Muscle layer of colon (tissue), 2 donors: ENCODE data around the gene UPK1A.
"Not testable (repeated sequence)": the region's sequence is repeated elsewhere in the genome, so short reads cannot be mapped to it uniquely, and the experiment has no call there.

Source experiments
- H3K27ac ChIP-seq: one replicate; pipeline ENCODE4 v1.7.0; 2013; ENCODE audit warnings: low read depth, mild to moderate bottlenecking, low read length, moderate library complexity
- H3K27me3 ChIP-seq, 2 donors: one replicate each; pipeline ENCODE4 v1.7.0; 2013; ENCODE audit warnings: low read length in 2 of 2, mild to moderate bottlenecking in 2 of 2; ENCODE audit not compliant: insufficient read depth in 2 of 2, control insufficient read depth in 1 of 2
- H3K36me3 ChIP-seq: one replicate; pipeline ENCODE4 v1.7.0; 2013; ENCODE audit warnings: mild to moderate bottlenecking, low read length; ENCODE audit not compliant: insufficient read depth
- H3K4me1 ChIP-seq: one replicate; pipeline ENCODE4 v1.7.0; 2013; ENCODE audit warnings: mild to moderate bottlenecking, low read length; ENCODE audit not compliant: insufficient read depth
- H3K4me3 ChIP-seq, 2 donors: one replicate each; pipeline ENCODE4 v1.7.0; 2013; ENCODE audit warnings: low read length in 2 of 2, low read depth in 1 of 2, mild to moderate bottlenecking in 1 of 2, moderate library complexity in 1 of 2
- H3K9ac ChIP-seq: one replicate; pipeline ENCODE4 v1.7.0; 2013; ENCODE audit warnings: low read length
- H3K9me3 ChIP-seq: one replicate; pipeline ENCODE4 v1.7.0; 2013; ENCODE audit warnings: mild to moderate bottlenecking, low read length
- donor health status: abdominal sarcoma.
- donor health status: Adenocarcinoma of cecum.

The UPK1A gene

DNA sequence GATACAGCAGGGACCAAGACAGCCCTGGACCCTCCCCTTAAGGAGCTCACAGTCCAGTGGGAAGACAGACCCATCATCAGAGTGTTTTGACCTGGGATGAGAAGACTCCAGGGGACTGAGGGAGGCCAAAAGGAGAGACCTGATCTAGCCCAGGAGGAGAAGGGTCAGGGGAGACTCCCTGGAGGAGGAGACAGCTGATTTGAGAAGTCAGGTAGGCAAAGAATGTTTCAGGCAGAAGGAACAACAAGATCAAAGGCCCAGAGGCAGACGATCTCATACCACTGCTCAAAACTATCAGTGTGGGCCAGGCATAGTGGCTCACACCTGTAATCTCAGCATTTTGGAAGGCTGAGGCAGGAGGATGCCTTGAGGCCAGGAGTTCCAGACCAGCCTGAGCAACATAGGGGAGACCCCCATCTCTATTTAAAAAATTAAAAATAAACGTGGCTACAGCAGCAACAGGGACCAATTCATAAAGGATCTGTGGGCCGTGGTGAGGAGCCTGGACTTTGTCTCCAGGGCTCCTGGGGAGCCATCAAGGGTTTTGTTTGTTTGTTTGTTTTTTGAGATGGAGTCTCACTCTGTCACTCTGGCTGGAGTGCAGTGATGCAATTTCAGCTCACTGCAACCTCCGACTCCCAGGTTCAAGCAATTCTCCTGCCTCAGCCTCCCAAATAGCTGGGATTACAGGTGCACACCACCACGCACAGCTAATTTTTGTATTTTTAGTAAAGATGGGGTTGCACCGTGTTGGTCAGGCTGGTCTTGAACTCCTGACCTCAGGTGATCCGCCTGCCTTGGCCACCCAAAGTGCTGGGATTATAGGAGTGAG lies 20.4 kb upstream of the UPK1A start:
- no peak overlapping the region for H3K4me3 ChIP-seq
- no peak overlapping the region for H3K27ac ChIP-seq
- no peak overlapping the region for H3K9ac ChIP-seq
- no peaks in the 10 kb centered on the region for H3K9me3 ChIP-seq
- peaks cover 19% of the 10 kb centered on the region for H3K4me1 ChIP-seq
- peaks cover 8% of the 10 kb centered on the region for H3K36me3 ChIP-seq
- no peaks in the 10 kb centered on the region for H3K27me3 ChIP-seq

DNA sequence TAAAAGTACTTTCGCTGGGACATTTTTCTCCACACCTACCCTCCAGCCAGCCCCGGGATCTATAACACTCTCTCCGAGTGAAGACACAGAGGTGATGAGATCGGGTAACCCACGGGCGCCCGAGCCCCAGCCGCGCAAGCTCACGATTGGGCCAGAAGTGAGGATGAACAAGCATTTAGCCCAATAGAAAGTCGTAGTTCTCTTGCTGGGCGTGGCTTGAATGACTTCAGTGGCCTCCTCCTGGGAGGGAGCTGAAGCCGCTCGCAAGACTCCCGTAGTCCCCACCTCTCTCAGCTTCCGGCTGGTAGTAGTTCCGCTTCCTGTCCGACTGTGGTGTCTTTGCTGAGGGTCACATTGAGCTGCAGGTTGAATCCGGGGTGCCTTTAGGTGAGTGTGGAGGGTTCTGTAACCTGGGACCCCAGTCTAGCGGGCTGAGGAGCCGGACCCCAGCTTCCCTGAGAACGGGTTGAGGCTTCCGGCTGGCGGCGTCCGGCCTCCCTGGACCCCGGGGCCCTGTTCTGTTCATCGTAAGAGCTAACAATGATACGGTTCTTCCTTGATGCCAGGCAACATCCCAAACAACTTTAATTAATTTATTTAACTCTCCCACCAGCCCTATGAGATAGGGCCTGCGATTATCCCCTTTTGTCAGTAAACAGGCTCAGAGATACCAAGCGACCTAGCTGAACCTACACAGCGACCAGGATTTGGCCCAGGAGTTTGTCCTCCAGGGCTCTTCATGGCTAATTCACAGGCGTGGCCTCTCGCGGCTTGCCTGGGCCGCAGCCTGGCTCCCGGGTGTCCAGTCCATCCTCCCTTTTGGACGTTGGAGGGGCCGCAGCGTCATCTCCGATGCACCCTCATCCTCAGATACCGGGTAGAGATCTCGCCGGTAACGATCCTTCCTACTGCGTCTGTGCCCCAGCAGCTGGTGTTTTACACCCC lies 18.0 kb upstream of the UPK1A start, which contains the start of gene COX6B1:
TSS of gene COX6B1 (plus strand) at position 307 of the 945 bp plus-strand sequence. CDS start 2,921 bp downstream, outside the sequence.
- Histone ChIP-seq H3K4me1 (peaks cover 12% of the 10 kb centered on the region), H3K27ac (peak within 1 kb of the TSS; percentile 90), H3K9me3 (no peaks in the 10 kb centered on the region), H3K4me3 (peak within 1 kb of the TSS; percentile 60 to 88), H3K9ac (peak within 1 kb of the TSS; percentile 93), H3K36me3 (peaks cover 8% of the 10 kb centered on the region), H3K27me3 (no peaks in the 10 kb centered on the region)

GRCh38 chr19:35650581-35650980 lies 15.7 kb upstream of the UPK1A start:
- H3K36me3 ChIP-seq = peaks cover 25% of the 10 kb centered on the region
- H3K4me1 ChIP-seq = peaks cover 12% of the 10 kb centered on the region
- H3K9me3 ChIP-seq = no peaks in the 10 kb centered on the region
- H3K9ac ChIP-seq = no peak overlapping the region
- H3K27me3 ChIP-seq = no peaks in the 10 kb centered on the region
- H3K4me3 ChIP-seq = no peak overlapping the region
- H3K27ac ChIP-seq = no peak overlapping the region

DNA sequence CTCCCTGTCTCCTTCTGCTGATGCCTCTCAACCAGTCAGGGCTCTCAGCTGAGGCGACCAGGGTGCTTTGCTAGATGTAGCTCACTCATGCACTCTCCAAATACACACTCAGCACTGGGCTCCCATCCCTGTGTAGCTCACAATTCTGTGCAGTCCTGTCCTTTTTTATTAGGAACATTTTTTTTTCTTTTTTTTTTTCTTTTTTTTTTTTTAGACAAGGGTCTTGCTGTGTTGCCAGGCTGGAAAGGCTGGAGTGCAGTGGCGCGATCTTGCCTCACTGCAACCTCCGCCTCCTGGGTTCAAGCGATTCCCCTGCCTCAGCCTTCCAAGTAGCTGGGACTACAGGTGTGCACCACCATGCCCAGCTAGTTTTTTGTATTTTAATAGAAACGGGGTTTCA lies 11.5 kb upstream of the UPK1A start:
- not testable (repeated sequence) for H3K9me3 ChIP-seq, H3K9ac ChIP-seq, H3K27me3 ChIP-seq, H3K4me1 ChIP-seq, H3K4me3 ChIP-seq, H3K27ac ChIP-seq
- H3K36me3 ChIP-seq = peaks cover 55% of the 10 kb centered on the region

GRCh38 chr19:35655600-35655999 lies 10.7 kb upstream of the UPK1A start:
- Histone ChIP-seq H3K27ac (no peak overlapping the region), H3K36me3 (peaks cover 53% of the 10 kb centered on the region), H3K4me3 (no peak overlapping the region), H3K9me3 (no peaks in the 10 kb centered on the region), H3K4me1 (no peaks in the 10 kb centered on the region), H3K27me3 (no peaks in the 10 kb centered on the region), H3K9ac (no peak overlapping the region)

DNA sequence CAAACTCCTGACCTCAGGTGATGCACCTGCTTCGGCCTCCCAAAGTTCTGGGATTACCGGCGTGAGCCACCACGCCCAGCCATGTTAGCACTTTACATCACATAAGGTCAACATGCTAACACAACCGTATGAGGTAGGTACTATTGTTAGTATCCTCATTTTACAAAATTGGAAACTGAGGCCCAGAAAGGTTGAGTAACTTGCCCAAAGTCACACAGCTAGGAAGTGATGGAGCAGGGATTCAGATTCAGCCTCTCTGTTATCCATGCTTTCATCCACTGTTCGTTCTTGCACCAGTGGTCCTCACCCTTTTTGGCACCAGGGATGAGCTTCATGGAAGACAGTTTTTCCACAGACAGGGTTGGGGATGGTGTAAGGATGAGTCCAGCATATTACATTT lies 9.6 kb upstream of the UPK1A start:
- H3K9ac ChIP-seq = no peak overlapping the region
- H3K27me3 ChIP-seq = no peaks in the 10 kb centered on the region
- H3K27ac ChIP-seq = no peak overlapping the region
- no peak overlapping the region for H3K4me3 ChIP-seq
- H3K9me3 ChIP-seq = no peaks in the 10 kb centered on the region
- H3K36me3 ChIP-seq = peaks cover 52% of the 10 kb centered on the region
- no peaks in the 10 kb centered on the region for H3K4me1 ChIP-seq

DNA sequence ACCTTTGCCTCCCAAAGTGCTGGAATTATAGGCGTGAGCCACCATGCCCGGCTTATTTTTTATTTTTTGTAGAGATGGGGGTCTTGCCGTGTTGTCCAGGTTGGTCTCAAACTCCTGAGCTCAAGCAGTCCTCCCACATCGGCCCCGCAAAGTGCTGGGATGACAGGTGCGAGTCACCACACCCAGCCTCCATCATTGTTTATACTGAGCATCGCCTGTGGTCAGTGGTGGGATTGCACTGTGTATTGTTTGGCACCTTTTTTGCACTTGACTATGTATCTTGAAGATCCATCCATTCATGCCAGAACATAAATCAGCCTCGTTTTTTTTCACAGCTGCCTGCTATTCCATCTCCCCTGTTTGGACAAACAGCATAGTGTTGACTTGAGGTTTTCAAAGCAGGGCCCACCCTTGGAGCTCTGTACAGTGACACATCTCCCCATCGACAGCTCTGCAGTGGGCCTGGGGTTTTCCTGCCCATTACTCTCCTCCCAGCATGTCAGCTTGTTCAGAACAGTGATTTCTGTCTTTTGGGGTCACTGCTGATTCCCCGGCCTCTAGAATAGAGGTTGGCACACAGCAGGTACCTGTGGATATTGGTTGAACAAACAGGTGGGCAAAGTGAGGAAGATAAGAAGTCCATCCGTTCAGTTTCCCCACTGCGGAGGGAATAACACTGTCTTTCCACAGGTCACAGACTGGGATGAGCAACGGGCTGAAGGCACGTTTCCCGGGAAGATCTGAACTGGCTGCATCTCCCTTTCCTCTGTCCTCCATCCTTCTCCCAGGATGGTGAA lies 8.2 kb upstream of the UPK1A start:
- Histone ChIP-seq H3K27me3 (no peaks in the 10 kb centered on the region), H3K27ac (no peak overlapping the region), H3K4me3 (no peak overlapping the region), H3K9ac (no peak overlapping the region), H3K9me3 (no peaks in the 10 kb centered on the region), H3K4me1 (no peaks in the 10 kb centered on the region), H3K36me3 (peaks cover 52% of the 10 kb centered on the region)

DNA sequence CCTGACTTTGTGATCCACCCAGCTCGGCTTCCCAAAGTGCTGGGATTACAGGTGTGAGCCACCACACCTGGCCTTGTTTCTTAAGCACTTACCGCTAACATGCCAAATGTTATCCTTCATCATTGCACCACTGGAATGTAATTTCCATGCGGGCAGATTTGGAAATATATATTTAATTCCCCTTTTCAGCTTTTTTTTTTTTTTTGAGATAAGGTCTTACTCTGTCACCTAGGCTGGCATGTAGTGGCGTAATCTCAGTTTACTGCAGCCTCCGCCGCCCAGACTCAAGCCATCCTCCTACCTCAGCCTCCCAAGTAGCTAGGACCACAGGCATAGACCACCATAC lies 4.3 kb upstream of the UPK1A start:
- Histone ChIP-seq H3K9me3 (no peaks in the 10 kb centered on the region), H3K9ac (no peak overlapping the region), H3K4me1 (no peaks in the 10 kb centered on the region), H3K36me3 (peaks cover 30% of the 10 kb centered on the region), H3K27ac (no peak overlapping the region), H3K27me3 (no peaks in the 10 kb centered on the region), H3K4me3 (no peak overlapping the region)

DNA sequence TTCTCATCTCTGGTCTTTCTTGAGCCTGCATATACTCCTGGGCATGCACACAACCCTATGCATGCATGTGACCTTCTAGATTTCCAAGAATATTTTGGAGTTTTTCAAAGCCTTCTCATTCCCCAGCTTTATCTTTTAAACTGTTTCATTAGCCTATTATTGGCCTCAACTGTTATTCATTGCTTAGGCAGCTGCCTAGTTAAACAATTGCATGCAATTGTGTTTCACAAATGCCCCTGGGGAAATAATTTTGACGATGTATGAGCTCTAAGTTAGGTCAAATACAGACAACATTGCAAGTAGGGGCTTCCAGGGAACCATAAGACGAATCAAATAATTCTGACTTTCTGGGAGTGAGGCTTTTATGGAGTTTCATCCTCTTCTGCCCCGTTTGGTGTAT lies 2.3 kb upstream of the UPK1A start:
- Histone ChIP-seq H3K4me1 (no peaks in the 10 kb centered on the region), H3K9me3 (no peaks in the 10 kb centered on the region), H3K36me3 (peaks cover 13% of the 10 kb centered on the region), H3K27me3 (no peaks in the 10 kb centered on the region), H3K27ac (no peak overlapping the region), H3K4me3 (no peak overlapping the region), H3K9ac (no peak overlapping the region)

DNA sequence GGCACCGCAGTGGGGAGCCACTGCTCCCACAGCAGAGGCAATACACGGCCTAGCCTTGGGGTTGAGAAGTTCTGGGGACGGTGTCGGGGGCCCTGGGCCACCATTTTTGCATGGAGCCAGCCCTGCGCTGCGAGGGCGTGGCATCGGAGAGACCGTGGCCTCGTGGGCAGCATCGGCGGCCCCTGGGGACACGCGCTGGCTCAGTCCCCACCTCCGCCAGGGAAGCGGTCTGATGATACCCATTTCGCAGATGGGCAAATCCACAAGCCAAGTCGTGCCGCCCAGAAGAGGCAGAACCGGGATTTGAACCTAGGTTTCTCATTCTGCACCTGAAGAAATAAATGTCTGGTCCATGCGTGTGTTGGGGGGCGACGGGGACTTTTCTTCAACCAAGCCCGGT lies 1.2 kb upstream of the UPK1A start:
- no peak overlapping the region for H3K27ac ChIP-seq
- H3K27me3 ChIP-seq = no peaks in the 10 kb centered on the region
- H3K36me3 ChIP-seq = peaks cover 10% of the 10 kb centered on the region
- H3K9ac ChIP-seq = no peak overlapping the region
- H3K4me3 ChIP-seq = no peak overlapping the region
- H3K9me3 ChIP-seq = no peaks in the 10 kb centered on the region
- H3K4me1 ChIP-seq = no peaks in the 10 kb centered on the region

GRCh38 chr19:35665604-35666003 lies 713 bp upstream of the UPK1A start:
- H3K27ac ChIP-seq = no peak overlapping the region
- H3K4me3 ChIP-seq = no peak overlapping the region
- peaks cover 8% of the 10 kb centered on the region for H3K36me3 ChIP-seq
- no peaks in the 10 kb centered on the region for H3K27me3 ChIP-seq
- H3K4me1 ChIP-seq = no peaks in the 10 kb centered on the region
- H3K9me3 ChIP-seq = no peaks in the 10 kb centered on the region
- H3K9ac ChIP-seq = no peak overlapping the region
